Central memory CD8-positive, alpha-beta T cell (primary cell): ENCODE results near the gene RUSC2.
"Not testable (repeated sequence)": the region's sequence is repeated elsewhere in the genome, so short reads cannot be mapped to it uniquely, and the experiment has no call there.

ENCODE experiments used
- ATAC-seq: fragments of 150-1000 bp; cut with Tn5 transposase; replicated peaks from 2 replicates; pipeline ENCODE4 v1.10.0; 2022; ENCODE audit warnings: mild to moderate bottlenecking, moderate FRiP score, moderate number of reproducible peaks; ENCODE audit not compliant: poor library complexity, severe bottlenecking; ENCODE audit errors: extremely low read depth
- DNase-seq, 2 donors: peaks; one replicate each; pipeline ENCODE4 v3.0.0; 2021; ENCODE audit warnings: low spot score in 2 of 2
- H3K27ac Mint-ChIP-seq: one replicate; pipeline ENCODE4 v1.8.0; 2022; ENCODE audit warnings: low read depth, mild to moderate bottlenecking, moderate library complexity, mixed read lengths
- H3K27me3 Mint-ChIP-seq: one replicate; pipeline ENCODE4 v1.8.0; 2022; ENCODE audit warnings: mixed read lengths
- H3K36me3 Mint-ChIP-seq: one replicate; pipeline ENCODE4 v1.8.0; 2022; ENCODE audit warnings: mild to moderate bottlenecking, moderate library complexity, mixed read lengths; ENCODE audit not compliant: insufficient read depth
- H3K4me1 Mint-ChIP-seq: one replicate; pipeline ENCODE4 v1.8.0; 2022; ENCODE audit warnings: mixed read lengths
- H3K4me3 Mint-ChIP-seq: one replicate; pipeline ENCODE4 v1.8.0; 2022; ENCODE audit warnings: mild to moderate bottlenecking, moderate library complexity, mixed read lengths
- H3K9me3 Mint-ChIP-seq: one replicate; pipeline ENCODE4 v1.8.0; 2022; ENCODE audit warnings: mixed read lengths

RUSC2 gene

GRCh38 chr9:35489313-35490154 lies at the start of gene RUSC2:
RUSC2 (plus strand) TSS chr9:35490111; CDS start chr9:35546522, 56,411 bp downstream.
- peaks cover 4% of the 10 kb centered on the region for H3K36me3 Mint-ChIP-seq
- ATAC-seq (peak; percentile 14), DNase-seq (peak in 1 of 2 donors; percentile 16)
- no peak within 1 kb of the TSS for H3K27ac Mint-ChIP-seq
- peaks cover 45% of the 10 kb centered on the region for H3K27me3 Mint-ChIP-seq
- H3K4me1 Mint-ChIP-seq = peaks cover 9% of the 10 kb centered on the region
- no peaks in the 10 kb centered on the region for H3K9me3 Mint-ChIP-seq
- H3K4me3 Mint-ChIP-seq = peak within 1 kb of the TSS; percentile 70

GRCh38 chr9:35446012-35446411 lies 43.9 kb upstream of the RUSC2 start:
- Mint-ChIP-seq H3K4me3 (no peak overlapping the region), H3K27me3 (peaks cover 53% of the 10 kb centered on the region), H3K27ac (no peak overlapping the region), H3K9me3 (no peaks in the 10 kb centered on the region), H3K36me3 (no peaks in the 10 kb centered on the region), H3K4me1 (no peaks in the 10 kb centered on the region)
- ATAC-seq (no peak), DNase-seq (no peak)

- H3K4me3 Mint-ChIP-seq = no peak overlapping the region
- H3K4me1 Mint-ChIP-seq = no peaks in the 10 kb centered on the region
- DNase-seq = no peak
- no peak for ATAC-seq
- H3K9me3 Mint-ChIP-seq = no peaks in the 10 kb centered on the region
- H3K27ac Mint-ChIP-seq = no peak overlapping the region
- H3K27me3 Mint-ChIP-seq = peaks cover 78% of the 10 kb centered on the region
- H3K36me3 Mint-ChIP-seq = no peaks in the 10 kb centered on the region
Measured at GRCh38 chr9:35448496-35448895, 41.4 kb upstream of the RUSC2 start.

- Mint-ChIP-seq H3K4me3 (no peak overlapping the region), H3K27ac (no peak overlapping the region), H3K9me3 (peaks cover 6% of the 10 kb centered on the region), H3K27me3 (peaks cover 88% of the 10 kb centered on the region), H3K36me3 (no peaks in the 10 kb centered on the region), H3K4me1 (no peaks in the 10 kb centered on the region)
- no peak for DNase-seq
- no peak for ATAC-seq
Measured at GRCh38 chr9:35452481-35452880, 37.4 kb upstream of the RUSC2 start.

- H3K27ac Mint-ChIP-seq = no peak overlapping the region
- H3K4me1 Mint-ChIP-seq = no peaks in the 10 kb centered on the region
- no peaks in the 10 kb centered on the region for H3K36me3 Mint-ChIP-seq
- DNase-seq = no peak
- H3K9me3 Mint-ChIP-seq = peaks cover 6% of the 10 kb centered on the region
- no peak overlapping the region for H3K4me3 Mint-ChIP-seq
- no peak for ATAC-seq
- H3K27me3 Mint-ChIP-seq = peaks cover 87% of the 10 kb centered on the region
Measured at GRCh38 chr9:35453786-35454185, 36.1 kb upstream of the RUSC2 start.

GRCh38 chr9:35464141-35465025 lies 25.5 kb upstream of the RUSC2 start:
- DNase-seq (no peak), ATAC-seq (no peak)
- no peaks in the 10 kb centered on the region for H3K4me1 Mint-ChIP-seq
- H3K4me3 Mint-ChIP-seq = no peak overlapping the region
- no peak overlapping the region for H3K27ac Mint-ChIP-seq
- peaks cover 6% of the 10 kb centered on the region for H3K9me3 Mint-ChIP-seq
- H3K36me3 Mint-ChIP-seq = no peaks in the 10 kb centered on the region
- peaks cover 97% of the 10 kb centered on the region for H3K27me3 Mint-ChIP-seq

- peaks cover 72% of the 10 kb centered on the region for H3K27me3 Mint-ChIP-seq
- no peak overlapping the region for H3K27ac Mint-ChIP-seq
- DNase-seq = no peak
Measured at GRCh38 chr9:35470340-35470739, 19.6 kb upstream of the RUSC2 start.

GRCh38 chr9:35470894-35471293 lies 19.0 kb upstream of the RUSC2 start:
- no peak overlapping the region for H3K4me3 Mint-ChIP-seq
- no peak overlapping the region for H3K27ac Mint-ChIP-seq
- ATAC-seq (no peak), DNase-seq (no peak)
- H3K4me1 Mint-ChIP-seq = no peaks in the 10 kb centered on the region
- no peaks in the 10 kb centered on the region for H3K36me3 Mint-ChIP-seq
- no peaks in the 10 kb centered on the region for H3K9me3 Mint-ChIP-seq
- peaks cover 72% of the 10 kb centered on the region for H3K27me3 Mint-ChIP-seq

More at GRCh38 chr9:35470340-35470739, 19.6 kb upstream of the RUSC2 start:
- ATAC-seq = no peak
- Mint-ChIP-seq H3K4me3 (no peak overlapping the region), H3K4me1 (no peaks in the 10 kb centered on the region), H3K36me3 (no peaks in the 10 kb centered on the region), H3K9me3 (no peaks in the 10 kb centered on the region)

- H3K9me3 Mint-ChIP-seq = no peaks in the 10 kb centered on the region
- H3K27ac Mint-ChIP-seq = no peak overlapping the region
- no peaks in the 10 kb centered on the region for H3K4me1 Mint-ChIP-seq
- peaks cover 1% of the 10 kb centered on the region for H3K36me3 Mint-ChIP-seq
- DNase-seq = no peak
- no peak for ATAC-seq
- H3K4me3 Mint-ChIP-seq = no peak overlapping the region
- peaks cover 47% of the 10 kb centered on the region for H3K27me3 Mint-ChIP-seq
Measured at GRCh38 chr9:35476596-35476995, 13.3 kb upstream of the RUSC2 start.

GRCh38 chr9:35477211-35477855 lies 12.6 kb upstream of the RUSC2 start:
- DNase-seq, H3K27ac Mint-ChIP-seq, H3K9me3 Mint-ChIP-seq, H3K4me3 Mint-ChIP-seq, H3K36me3 Mint-ChIP-seq, H3K4me1 Mint-ChIP-seq, ATAC-seq: not testable (repeated sequence)
- peaks cover 49% of the 10 kb centered on the region for H3K27me3 Mint-ChIP-seq

- Mint-ChIP-seq H3K4me3 (no peak overlapping the region), H3K4me1 (no peaks in the 10 kb centered on the region), H3K9me3 (no peaks in the 10 kb centered on the region), H3K27me3 (peaks cover 49% of the 10 kb centered on the region), H3K27ac (no peak overlapping the region), H3K36me3 (peaks cover 1% of the 10 kb centered on the region)
- DNase-seq (no peak), ATAC-seq (no peak)
Measured at GRCh38 chr9:35478871-35479270, 11.0 kb upstream of the RUSC2 start.

- H3K27me3 Mint-ChIP-seq = peaks cover 29% of the 10 kb centered on the region
- no peak overlapping the region for H3K27ac Mint-ChIP-seq
- H3K36me3 Mint-ChIP-seq = peaks cover 1% of the 10 kb centered on the region
- no peaks in the 10 kb centered on the region for H3K4me1 Mint-ChIP-seq
- DNase-seq (no peak), ATAC-seq (no peak)
- no peaks in the 10 kb centered on the region for H3K9me3 Mint-ChIP-seq
- no peak overlapping the region for H3K4me3 Mint-ChIP-seq
Measured at GRCh38 chr9:35481347-35481975, 8.4 kb upstream of the RUSC2 start.
